B cell (primary cell): ENCODE measurements around the gene SPSB1. TPM values are rescaled to one million over a fixed set of nuclear protein-coding genes. Genes with fewer than 3 reads are reported as not detected.

Experiments
- ATAC-seq: fragments of 200-7000 bp; cut with Tn5 transposase; one replicate; pipeline ENCODE4 v1.10.0; 2021; ENCODE audit warnings: low read depth, mild to moderate bottlenecking, moderate number of reproducible peaks, moderate library complexity
- CTCF ChIA-PET: fragments of 350-600 bp; sonication (Branson Sonifier 250); formaldehyde crosslinking; loops from one replicate; lab custom pipeline; 2021; ENCODE audit warnings: antibody characterized with exemption, inconsistent platforms; lab: Charles Lee
- POLR2A ChIA-PET: fragments of 350-600 bp; sonication (Branson Sonifier 250); formaldehyde crosslinking; loops from one replicate; lab custom pipeline; 2021; ENCODE audit warnings: antibody characterized with exemption; lab: Charles Lee
- DNase-seq: peaks from one replicate; pipeline ENCODE4 v3.0.0; 2013
- H2AFZ ChIP-seq: 2 replicates; pipeline ENCODE4 v1.6.1; 2012; ENCODE audit warnings: mild to moderate bottlenecking, low read depth, low read length; ENCODE audit not compliant: insufficient read depth, poor library complexity, severe bottlenecking
- H3K27ac ChIP-seq, 2 donors: 1 replicate in 1 of 2; 2 replicates in 1 of 2; pipeline ENCODE4 v1.5.1; 2012 to 2013; ENCODE audit warnings: low read length in 2 of 2, mild to moderate bottlenecking in 2 of 2, moderate library complexity in 1 of 2
- H3K27me3 ChIP-seq, 4 experiments: fragments of 200-600 bp in 1 of 4; sonication (generic) in 1 of 4; replicated peaks in 1 of 4; 1 replicate in 2 of 4; 2 replicates in 2 of 4; pipeline versions ENCODE4 v1.6.1 to v1.7.0; 2013 to 2016; ENCODE audit warnings: low read length in 3 of 4, mild to moderate bottlenecking in 2 of 4, mixed read lengths in 1 of 4, moderate library complexity in 1 of 4; ENCODE audit not compliant: insufficient read depth in 4 of 4, control insufficient read depth in 3 of 4; ENCODE audit errors: control extremely low read depth in 1 of 4
- H3K36me3 ChIP-seq, 2 experiments: replicated peaks in 1 of 2; 1 replicate in 1 of 2; 2 replicates in 1 of 2; pipeline versions ENCODE4 v1.6.1 to v1.7.1; 2013; ENCODE audit warnings: low read length in 1 of 2; ENCODE audit not compliant: insufficient read depth in 2 of 2, control insufficient read depth in 1 of 2; ENCODE audit errors: control extremely low read depth in 1 of 2, extremely low read depth in 1 of 2
- H3K4me1 ChIP-seq, 2 donors: fragments of 200-600 bp in 1 of 2; sonication (generic) in 1 of 2; 1 replicate in 1 of 2; 2 replicates in 1 of 2; pipeline versions ENCODE4 v1.5.1 to v1.6.1; 2013 to 2017; ENCODE audit warnings: low read length in 2 of 2; ENCODE audit not compliant: control insufficient read depth in 2 of 2, insufficient read depth in 2 of 2
- H3K4me2 ChIP-seq: replicated peaks from 2 replicates; pipeline ENCODE3; 2012; ENCODE audit warnings: mild to moderate bottlenecking, low read depth, low read length; ENCODE audit not compliant: poor library complexity, severe bottlenecking
- H3K4me3 ChIP-seq, 5 experiments: fragments of 200-600 bp in 1 of 5; sonication (generic) in 1 of 5; 1 replicate in 3 of 5; 2 replicates in 2 of 5; pipeline versions ENCODE4 v1.5.1 to v1.7.0; 2011 to 2016; ENCODE audit warnings: low read length in 4 of 5, mild to moderate bottlenecking in 4 of 5, low read depth in 2 of 5, control low read depth in 1 of 5, moderate library complexity in 1 of 5; ENCODE audit not compliant: insufficient read depth in 1 of 5; ENCODE audit errors: control extremely low read depth in 1 of 5, extremely low read depth in 1 of 5
- H3K79me2 ChIP-seq: fragments of 200-600 bp; sonication (generic); one replicate; pipeline ENCODE4 v1.6.0; 2016; ENCODE audit warnings: low read length; ENCODE audit not compliant: control insufficient read depth, insufficient read depth
- H3K9ac ChIP-seq: fragments of 200-600 bp; sonication (generic); 2 replicates; pipeline ENCODE4 v1.6.1; 2017; ENCODE audit warnings: mild to moderate bottlenecking, low read length, moderate library complexity
- H3K9me3 ChIP-seq, 3 donors: one replicate each; pipeline versions ENCODE4 v1.6.1 to v1.7.1; 2013; ENCODE audit warnings: low read length in 2 of 3; ENCODE audit not compliant: control insufficient read depth in 2 of 3, insufficient read depth in 1 of 3; ENCODE audit errors: control extremely low read depth in 1 of 3
- H4K20me1 ChIP-seq: 2 replicates; pipeline ENCODE4 v1.6.0; 2012; ENCODE audit warnings: mild to moderate bottlenecking, low read length; ENCODE audit not compliant: insufficient read depth, control insufficient read depth, poor library complexity, severe bottlenecking
- H3K27ac Mint-ChIP-seq: one replicate; pipeline ENCODE4 v1.8.0; 2021; ENCODE audit warnings: mixed read lengths
- H3K27me3 Mint-ChIP-seq: one replicate; pipeline ENCODE4 v1.8.0; 2021; ENCODE audit warnings: mixed read lengths
- H3K4me1 Mint-ChIP-seq: one replicate; pipeline ENCODE4 v1.8.0; 2021; ENCODE audit warnings: mixed read lengths
- H3K4me3 Mint-ChIP-seq: one replicate; pipeline ENCODE4 v1.8.0; 2021; ENCODE audit warnings: mixed read lengths
- H3K9me3 Mint-ChIP-seq: one replicate; pipeline ENCODE4 v1.8.0; 2022; ENCODE audit warnings: mixed read lengths; ENCODE audit not compliant: insufficient read depth
- EZH2 ChIP-seq: IDR thresholded peaks from 2 replicates; pipeline ENCODE4 v1.6.1; 2012; ENCODE audit warnings: borderline replicate concordance, low read depth, mild to moderate bottlenecking, moderate library complexity, low read length; ENCODE audit not compliant: insufficient read depth, poor library complexity, severe bottlenecking
- WGBS: methylation state at CpG from one replicate; pipeline ENCODE4 v1.1.5; 2013; ENCODE audit warnings: missing lambda C conversion rate; ENCODE audit not compliant: insufficient coverage; 5-methylcytosine and 5-hydroxymethylcytosine counted together
- intact Hi-C: fragments of 100-400 bp; cut with micrococcal nuclease; formaldehyde crosslinking; loops from one replicate; pipeline ENCODE4 v1.10.0; 2022
- polyA plus RNA-seq: library from polyadenylated mRNA; depleted of rRNA; stranded (reverse); fragments of >200 nt; gene quantifications from 2 replicates; pipeline ENCODE4 v1.2.3, GENCODE V29; 2012
- total RNA-seq, 2 donors: library from RNA; stranded (reverse); fragments of 120-200 nt in 1 of 2; gene quantifications; 1 replicate in 1 of 2; 2 replicates in 1 of 2; pipeline versions ENCODE4 v1.2.3 to v1.2.4, GENCODE V29; 2013 to 2022
- TF ChIP-seq, protein P1 (sequence below): fragments of 200-600 bp; IDR thresholded peaks from one replicate; pipeline ENCODE4 v1.8.0; 2022; ENCODE audit warnings: antibody characterized with exemption, mild to moderate bottlenecking

The SPSB1 gene
- total and polyA plus RNA-seq, 2 donors (not counting 1 experiment from before 2014, with no cell fraction given), result 1.7 to 9.4 TPM

DNA sequence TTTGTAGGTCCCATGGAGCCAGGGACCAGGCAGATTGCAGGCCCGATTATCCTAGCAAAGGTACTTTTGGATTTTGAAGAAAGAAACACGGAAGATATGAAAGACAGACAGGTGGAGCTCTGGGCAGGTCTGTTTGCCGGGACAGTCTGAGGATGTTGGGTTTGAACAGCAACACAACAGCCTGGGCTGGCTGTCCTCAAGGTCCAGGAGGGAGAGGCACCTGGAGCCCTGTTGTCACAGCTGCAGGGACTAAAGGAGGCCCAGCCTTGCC is 43.5 kb upstream of the SPSB1 start:
- no peak overlapping the region for H3K4me3 Mint-ChIP-seq

DNA sequence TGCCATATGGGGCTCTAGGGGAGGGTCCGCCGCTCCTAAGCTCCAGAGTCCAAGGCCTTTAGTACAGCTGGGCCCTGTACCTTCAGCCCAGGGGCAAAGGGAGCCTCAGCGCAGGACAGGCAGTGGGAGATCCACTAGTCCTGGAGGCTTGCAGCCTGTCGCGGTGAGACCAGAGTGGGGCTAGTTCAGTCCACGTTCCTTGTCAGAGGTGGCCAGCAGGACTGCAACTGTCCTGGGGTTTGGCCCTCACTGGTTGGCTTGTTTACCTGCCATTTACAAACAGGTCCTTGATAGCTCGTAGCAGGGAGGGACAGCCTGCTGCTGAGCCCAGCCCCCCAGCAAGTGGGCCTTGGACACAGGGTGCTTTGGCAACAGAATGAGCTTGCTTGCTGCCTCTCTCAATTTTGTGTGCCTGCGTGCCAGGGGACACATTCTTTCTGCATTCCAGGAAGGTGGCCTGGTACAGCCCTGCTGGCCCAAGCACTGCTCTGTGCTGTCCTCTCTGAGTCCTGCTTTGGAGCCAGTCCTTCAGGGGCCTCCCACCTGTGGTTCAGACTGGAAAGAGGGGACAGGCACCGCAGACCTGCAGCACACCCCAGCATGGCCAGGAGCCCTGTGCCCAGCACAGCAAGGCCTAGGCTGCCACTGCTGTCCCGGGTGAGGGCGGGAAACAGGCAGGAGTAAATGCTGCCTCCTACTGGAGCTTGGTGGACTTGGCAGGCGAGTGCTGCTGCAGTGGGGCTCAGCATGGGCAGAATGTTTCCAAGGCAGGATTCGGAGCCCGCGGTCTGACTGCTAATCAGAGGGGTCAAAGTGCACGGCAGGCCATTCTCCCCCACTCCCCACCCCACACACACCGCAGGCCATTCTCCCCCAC is 42.9 kb upstream of the SPSB1 start:
- Histone ChIP-seq H3K9me3 (no peaks in the 10 kb centered on the region), H3K4me3 (no peak overlapping the region), H2AFZ (no peak overlapping the region), H3K9ac (no peak overlapping the region), H3K27me3 (no peaks in the 10 kb centered on the region), H3K36me3 (peaks cover 6 to 33% of the 10 kb centered on the region in 2 experiments), H4K20me1 (peaks cover 22% of the 10 kb centered on the region), H3K79me2 (peaks cover 21% of the 10 kb centered on the region), H3K4me1 (peaks cover 0 to 2% of the 10 kb centered on the region in 2 donors), H3K27ac (no peak overlapping the region), H3K4me2 (no peak overlapping the region)
- Mint-ChIP-seq H3K4me1 (peaks cover 2% of the 10 kb centered on the region), H3K27me3 (no peaks in the 10 kb centered on the region), H3K9me3 (no peaks in the 10 kb centered on the region), H3K4me3 (no peak overlapping the region), H3K27ac (no peak overlapping the region)
- TF ChIP-seq, protein P1, sequence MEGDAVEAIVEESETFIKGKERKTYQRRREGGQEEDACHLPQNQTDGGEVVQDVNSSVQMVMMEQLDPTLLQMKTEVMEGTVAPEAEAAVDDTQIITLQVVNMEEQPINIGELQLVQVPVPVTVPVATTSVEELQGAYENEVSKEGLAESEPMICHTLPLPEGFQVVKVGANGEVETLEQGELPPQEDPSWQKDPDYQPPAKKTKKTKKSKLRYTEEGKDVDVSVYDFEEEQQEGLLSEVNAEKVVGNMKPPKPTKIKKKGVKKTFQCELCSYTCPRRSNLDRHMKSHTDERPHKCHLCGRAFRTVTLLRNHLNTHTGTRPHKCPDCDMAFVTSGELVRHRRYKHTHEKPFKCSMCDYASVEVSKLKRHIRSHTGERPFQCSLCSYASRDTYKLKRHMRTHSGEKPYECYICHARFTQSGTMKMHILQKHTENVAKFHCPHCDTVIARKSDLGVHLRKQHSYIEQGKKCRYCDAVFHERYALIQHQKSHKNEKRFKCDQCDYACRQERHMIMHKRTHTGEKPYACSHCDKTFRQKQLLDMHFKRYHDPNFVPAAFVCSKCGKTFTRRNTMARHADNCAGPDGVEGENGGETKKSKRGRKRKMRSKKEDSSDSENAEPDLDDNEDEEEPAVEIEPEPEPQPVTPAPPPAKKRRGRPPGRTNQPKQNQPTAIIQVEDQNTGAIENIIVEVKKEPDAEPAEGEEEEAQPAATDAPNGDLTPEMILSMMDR, result peak; percentile 19
- TF ChIP-seq EZH2, result no peak
- ChIA-PET CTCF (no interaction called here), POLR2A (interaction anchor here (0.7 kb wide), 1 partner anchor 20 kb away, joined by 3 read pairs; no protein-coding TSS in a partner anchor)
- WGBS, result 96% methylated on average over 17 of the region's 17 CpGs
- DNase-seq, result peak; percentile 23
- intact Hi-C loops, result no loop called here
- ATAC-seq, result no peak

More for the DNA sequence above, 43.5 kb upstream of the SPSB1 start:
- ChIA-PET POLR2A (no interaction called here), CTCF (no interaction called here)
- H3K4me1 ChIP-seq, result peaks cover 0 to 7% of the 10 kb centered on the region in 2 donors
- H3K27ac Mint-ChIP-seq, result no peak overlapping the region
- no peak overlapping the region for H3K27ac ChIP-seq
- WGBS, result 100% methylated on average over 3 of the region's 3 CpGs
- no peak for TF ChIP-seq EZH2
- TF ChIP-seq, protein P1, result no peak
- no peak overlapping the region for H3K9ac ChIP-seq
- peaks cover 6 to 36% of the 10 kb centered on the region in 2 experiments for H3K36me3 ChIP-seq
- no peak overlapping the region for H2AFZ ChIP-seq
- no peak for ATAC-seq
- H3K9me3 Mint-ChIP-seq, result no peaks in the 10 kb centered on the region
- no peak for DNase-seq
- intact Hi-C loops, result no loop called here
- peaks cover 28% of the 10 kb centered on the region for H4K20me1 ChIP-seq
- no peaks in the 10 kb centered on the region for H3K27me3 Mint-ChIP-seq
- H3K9me3 ChIP-seq, result no peaks in the 10 kb centered on the region
- H3K4me1 Mint-ChIP-seq, result peaks cover 7% of the 10 kb centered on the region
- peaks cover 21% of the 10 kb centered on the region for H3K79me2 ChIP-seq
- no peak overlapping the region for H3K4me2 ChIP-seq
- no peak overlapping the region for H3K4me3 ChIP-seq
- H3K27me3 ChIP-seq, result no peaks in the 10 kb centered on the region
